ENCODE measurements around the gene STRIT1.

Gene STRIT1

DNA sequence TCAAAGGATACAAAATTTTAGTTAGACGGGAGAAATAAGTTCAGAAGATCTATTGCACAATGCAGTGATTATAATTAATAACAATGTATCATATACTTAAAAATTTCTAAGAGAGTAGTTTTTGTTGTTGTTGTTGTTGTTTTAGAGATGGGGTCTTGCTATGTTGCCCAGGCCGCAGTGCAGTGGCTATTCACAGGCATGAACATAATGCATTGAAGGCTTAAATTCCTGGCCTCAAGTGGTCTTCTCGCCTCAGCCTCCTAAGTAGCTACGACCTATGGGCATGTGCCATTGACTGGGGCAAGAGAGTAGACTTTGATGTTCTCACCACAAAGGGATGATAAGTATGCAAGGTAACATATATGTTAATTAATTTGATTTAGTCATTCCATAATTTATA, 7.5 kb downstream of the STRIT1 start:
- TF ChIP-seq FOXP2 (optimal IDR thresholded peaks at IDR 0.05; ENCODE audit: borderline replicate concordance, extremely low read depth, extremely low read length, insufficient read depth) (no peak), TAF1 (IDR thresholded peaks at IDR 0.05; ENCODE audit: borderline replicate concordance, insufficient read depth, low read length) (no peak), SIN3A (IDR thresholded peaks at IDR 0.05; ENCODE audit: borderline replicate concordance, insufficient read depth, low read length) (no peak), POLR2AphosphoS5 (IDR thresholded peaks at IDR 0.05; ENCODE audit: low read depth, low read length) (no peak)
- TF ChIP-seq, protein P1, sequence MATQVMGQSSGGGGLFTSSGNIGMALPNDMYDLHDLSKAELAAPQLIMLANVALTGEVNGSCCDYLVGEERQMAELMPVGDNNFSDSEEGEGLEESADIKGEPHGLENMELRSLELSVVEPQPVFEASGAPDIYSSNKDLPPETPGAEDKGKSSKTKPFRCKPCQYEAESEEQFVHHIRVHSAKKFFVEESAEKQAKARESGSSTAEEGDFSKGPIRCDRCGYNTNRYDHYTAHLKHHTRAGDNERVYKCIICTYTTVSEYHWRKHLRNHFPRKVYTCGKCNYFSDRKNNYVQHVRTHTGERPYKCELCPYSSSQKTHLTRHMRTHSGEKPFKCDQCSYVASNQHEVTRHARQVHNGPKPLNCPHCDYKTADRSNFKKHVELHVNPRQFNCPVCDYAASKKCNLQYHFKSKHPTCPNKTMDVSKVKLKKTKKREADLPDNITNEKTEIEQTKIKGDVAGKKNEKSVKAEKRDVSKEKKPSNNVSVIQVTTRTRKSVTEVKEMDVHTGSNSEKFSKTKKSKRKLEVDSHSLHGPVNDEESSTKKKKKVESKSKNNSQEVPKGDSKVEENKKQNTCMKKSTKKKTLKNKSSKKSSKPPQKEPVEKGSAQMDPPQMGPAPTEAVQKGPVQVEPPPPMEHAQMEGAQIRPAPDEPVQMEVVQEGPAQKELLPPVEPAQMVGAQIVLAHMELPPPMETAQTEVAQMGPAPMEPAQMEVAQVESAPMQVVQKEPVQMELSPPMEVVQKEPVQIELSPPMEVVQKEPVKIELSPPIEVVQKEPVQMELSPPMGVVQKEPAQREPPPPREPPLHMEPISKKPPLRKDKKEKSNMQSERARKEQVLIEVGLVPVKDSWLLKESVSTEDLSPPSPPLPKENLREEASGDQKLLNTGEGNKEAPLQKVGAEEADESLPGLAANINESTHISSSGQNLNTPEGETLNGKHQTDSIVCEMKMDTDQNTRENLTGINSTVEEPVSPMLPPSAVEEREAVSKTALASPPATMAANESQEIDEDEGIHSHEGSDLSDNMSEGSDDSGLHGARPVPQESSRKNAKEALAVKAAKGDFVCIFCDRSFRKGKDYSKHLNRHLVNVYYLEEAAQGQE (IDR thresholded peaks at IDR 0.05; ENCODE audit: insufficient read depth in 1 of 2, low read depth in 2 of 2, low read length in 2 of 2), result no peak

DNA sequence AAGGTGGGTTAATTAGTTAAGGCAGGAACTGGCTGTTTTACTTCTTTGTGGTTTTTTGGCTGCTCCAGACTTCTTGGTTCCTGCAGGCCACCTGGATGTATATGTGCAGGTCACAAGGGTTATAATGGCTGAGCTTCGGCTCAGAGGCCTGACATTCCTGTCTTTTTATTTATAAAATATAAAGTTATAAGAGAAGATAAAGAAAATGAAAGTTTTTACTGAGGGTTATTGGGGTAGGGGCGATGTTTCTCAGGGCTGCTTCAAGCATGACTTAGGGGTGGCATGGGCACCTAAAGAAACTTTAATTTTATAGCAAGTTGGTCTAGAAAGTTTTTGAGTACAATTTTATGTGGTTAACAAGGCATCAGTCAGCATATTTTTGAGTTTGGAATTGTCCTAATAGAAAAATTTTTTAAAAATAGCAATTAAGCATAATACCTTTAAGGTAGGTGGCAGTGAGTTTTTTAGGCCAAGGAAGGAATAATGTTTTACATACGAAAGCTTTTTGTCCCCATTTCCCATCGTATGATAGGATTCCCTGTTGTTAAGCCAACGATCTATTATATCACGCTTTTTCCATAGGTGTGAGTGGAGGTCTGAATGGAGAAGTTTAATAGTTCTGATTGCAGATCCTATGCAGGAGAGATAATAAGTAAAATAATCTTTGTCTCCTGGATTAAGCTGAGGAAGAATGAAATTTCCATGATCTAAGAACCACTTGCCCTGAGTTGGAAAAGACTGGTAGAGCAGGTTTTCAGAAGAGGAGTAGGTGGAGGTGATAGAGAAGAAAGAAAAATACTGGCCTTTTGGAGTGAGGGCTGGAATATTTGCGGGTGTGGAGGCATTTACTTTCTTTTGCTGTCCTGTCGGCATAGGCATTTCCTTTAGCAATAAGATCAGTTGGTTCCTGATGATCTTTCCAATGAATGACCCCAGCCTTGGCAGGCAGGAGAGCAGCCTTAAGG, 10.1 kb downstream of the STRIT1 start:
- TF ChIP-seq, protein P1 (IDR thresholded peaks at IDR 0.05; ENCODE audit: insufficient read depth in 1 of 2, low read depth in 2 of 2, low read length in 2 of 2), result no peak
- TF ChIP-seq FOXP2 (optimal IDR thresholded peaks at IDR 0.05; ENCODE audit: borderline replicate concordance, extremely low read depth, extremely low read length, insufficient read depth) (no peak), TAF1 (IDR thresholded peaks at IDR 0.05; ENCODE audit: borderline replicate concordance, insufficient read depth, low read length) (no peak), POLR2AphosphoS5 (IDR thresholded peaks at IDR 0.05; ENCODE audit: low read depth, low read length) (no peak), SIN3A (IDR thresholded peaks at IDR 0.05; ENCODE audit: borderline replicate concordance, insufficient read depth, low read length) (no peak)

DNA sequence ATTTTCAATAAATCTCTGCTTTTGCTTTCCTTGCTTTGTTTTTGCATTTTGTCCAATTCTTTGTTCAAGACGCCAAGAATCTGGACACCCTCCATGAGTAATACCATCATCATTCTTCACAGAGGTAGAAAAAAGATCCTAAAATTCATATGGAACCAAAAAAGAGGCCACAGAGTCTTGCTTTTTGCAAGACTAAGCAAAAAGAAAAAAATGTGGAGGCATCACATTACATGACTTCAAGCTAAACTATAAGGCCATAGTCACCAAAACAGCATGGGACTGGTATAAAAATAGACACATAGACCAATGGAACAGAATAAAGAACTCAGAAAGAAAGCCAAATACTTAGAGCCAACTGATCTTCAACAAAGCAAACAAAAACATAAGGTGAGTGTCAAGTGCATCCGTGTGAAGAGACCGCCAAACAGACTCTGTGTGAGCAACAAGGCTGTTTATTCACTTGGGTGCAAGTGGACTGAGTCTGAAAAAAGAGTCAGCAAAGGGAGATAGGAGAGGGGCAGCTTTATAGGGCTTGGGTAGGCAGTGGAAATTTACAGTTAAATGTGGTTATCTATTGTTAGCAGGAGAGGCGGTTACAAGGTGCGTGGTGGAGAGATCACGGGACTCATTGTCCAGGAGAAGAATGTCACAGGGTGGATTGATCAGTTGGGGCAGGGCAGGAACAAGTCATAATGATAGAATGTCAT, 10.9 kb downstream of the STRIT1 start:
- TF ChIP-seq SIN3A (IDR thresholded peaks at IDR 0.05; ENCODE audit: borderline replicate concordance, insufficient read depth, low read length) (no peak), FOXP2 (optimal IDR thresholded peaks at IDR 0.05; ENCODE audit: borderline replicate concordance, extremely low read depth, extremely low read length, insufficient read depth) (no peak), POLR2AphosphoS5 (IDR thresholded peaks at IDR 0.05; ENCODE audit: low read depth, low read length) (no peak), TAF1 (IDR thresholded peaks at IDR 0.05; ENCODE audit: borderline replicate concordance, insufficient read depth, low read length) (no peak)
- TF ChIP-seq, protein P1 (IDR thresholded peaks at IDR 0.05; ENCODE audit: insufficient read depth in 1 of 2, low read depth in 2 of 2, low read length in 2 of 2), result no peak

DNA sequence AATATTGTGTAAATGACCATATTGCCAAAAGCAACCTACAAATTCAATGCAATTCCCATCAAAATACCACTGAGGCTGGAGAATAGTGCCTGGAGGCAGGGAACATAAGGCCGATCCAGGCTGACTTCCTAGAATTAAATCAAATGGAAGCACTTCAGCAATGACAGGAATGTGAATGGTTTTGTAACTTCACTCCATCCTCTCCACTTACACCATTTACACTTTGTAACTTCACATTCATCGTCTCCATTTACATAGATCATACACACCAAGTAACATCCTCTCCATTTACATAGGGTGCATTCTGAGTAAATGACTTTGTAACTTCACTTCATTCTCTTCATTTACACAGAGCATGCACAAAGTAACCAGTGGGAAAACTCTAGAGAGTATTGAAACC, 11.6 kb downstream of the STRIT1 start:
- no peak for TF ChIP-seq TAF1 (IDR thresholded peaks at IDR 0.05; ENCODE audit: borderline replicate concordance, insufficient read depth, low read length)
- TF ChIP-seq, protein P1 (IDR thresholded peaks at IDR 0.05; ENCODE audit: insufficient read depth in 1 of 2, low read depth in 2 of 2, low read length in 2 of 2), result no peak
- TF ChIP-seq FOXP2 (optimal IDR thresholded peaks at IDR 0.05; ENCODE audit: borderline replicate concordance, extremely low read depth, extremely low read length, insufficient read depth), result no peak
- TF ChIP-seq SIN3A (IDR thresholded peaks at IDR 0.05; ENCODE audit: borderline replicate concordance, insufficient read depth, low read length), result no peak
- TF ChIP-seq POLR2AphosphoS5 (IDR thresholded peaks at IDR 0.05; ENCODE audit: low read depth, low read length), result no peak
